HepG2 (cell line): Measurements from ENCODE around the gene ATP8B4. TPM values are rescaled to one million over a fixed set of nuclear protein-coding genes. Genes with fewer than 3 reads are reported as not detected.
A peak's percentile ranks its signal among the peaks of the same experiment; 100 is the strongest.

Source experiments
- ATAC-seq: fragments of 200-7000 bp; cut with Tn5 transposase; 3 replicates; pipeline ENCODE4 v1.9.1; 2020; ENCODE audit warnings: mild to moderate bottlenecking, moderate library complexity
- BruUV-seq: library from RNA; stranded (reverse); fragments of 400-500 nt; replicated peaks from 2 replicates; lab custom pipeline; 2021; lab: Mats Ljungman, UMichigan
- CTCF ChIA-PET: fragments of 300-600 bp; formaldehyde crosslinking; extraction: SDS; loops from one replicate; lab custom pipeline; 2021; ENCODE audit warnings: low total read pairs, inconsistent platforms, low intra/inter-chr PET ratio; lab: Yijun Ruan, JAX
- POLR2A ChIA-PET: fragments of 350-600 bp; sonication (Branson Sonifier 250); formaldehyde crosslinking; loops from one replicate; lab custom pipeline; 2020; ENCODE audit warnings: antibody characterized with exemption, inconsistent platforms; lab: Yijun Ruan, JAX
- DNase-seq: peaks from one replicate; pipeline ENCODE4 v3.0.0-alpha.2; 2015; ENCODE audit warnings: low spot score
- FAIRE-seq: peaks from 3 replicates; lab custom pipeline; 2011; peaks lifted over from hg19 to GRCh38; lab: Jason Lieb, UNC
- H2AFZ ChIP-seq: one replicate; pipeline ENCODE4 v1.6.1; 2011; ENCODE audit warnings: low read length, inconsistent platforms
- H3K27ac ChIP-seq: fragments of 300-600 bp; 3 replicates; pipeline ENCODE4 v1.8.0; 2011; ENCODE audit warnings: mixed run types, mild to moderate bottlenecking, mixed read lengths, low read length, inconsistent platforms; ENCODE audit not compliant: insufficient read depth; ENCODE audit errors: extremely low read length
- H3K27me3 ChIP-seq, 2 experiments: fragments of 200-600 bp in 1 of 2; 2 replicates in 1 of 2; 3 replicates in 1 of 2; pipeline versions ENCODE4 v1.6.0 to v1.8.0; 2011; ENCODE audit warnings: low read length in 2 of 2, mild to moderate bottlenecking in 2 of 2, moderate library complexity in 2 of 2, inconsistent platforms in 1 of 2; ENCODE audit not compliant: insufficient read depth in 2 of 2, control insufficient read depth in 1 of 2
- H3K36me3 ChIP-seq, 2 experiments: fragments of 200-600 bp in 1 of 2; replicated peaks in 1 of 2; 2 replicates in 1 of 2; 3 replicates in 1 of 2; pipeline versions ENCODE4 v1.5.1 to v1.8.0; 2011; ENCODE audit warnings: low read length in 2 of 2, inconsistent platforms in 1 of 2; ENCODE audit not compliant: insufficient read depth in 2 of 2, control insufficient read depth in 1 of 2
- H3K4me1 ChIP-seq: 2 replicates; pipeline ENCODE4 v1.5.1; 2012; ENCODE audit warnings: low read length, inconsistent platforms; ENCODE audit not compliant: insufficient read depth
- H3K4me2 ChIP-seq: 2 replicates; pipeline ENCODE4 v1.6.0; 2011; ENCODE audit warnings: low read depth, low read length, inconsistent platforms
- H3K4me3 ChIP-seq, 3 experiments: fragments of 200-600 bp in 1 of 3; sonication (generic), shearing (Covaris generic) in 1 of 3; replicated peaks in 1 of 3; 2 replicates each; pipeline ENCODE4 v1.5.1; 2011 to 2016; ENCODE audit warnings: low read length in 3 of 3, inconsistent platforms in 2 of 3, low read depth in 2 of 3, mild to moderate bottlenecking in 2 of 3, control low read depth in 1 of 3, mixed read lengths in 1 of 3; ENCODE audit not compliant: insufficient read depth in 1 of 3
- H3K79me2 ChIP-seq: one replicate; pipeline ENCODE4 v1.6.1; 2011; ENCODE audit warnings: low read length, inconsistent platforms; ENCODE audit not compliant: insufficient read depth
- H3K9ac ChIP-seq: 2 replicates; pipeline ENCODE4 v1.6.0; 2011; ENCODE audit warnings: mild to moderate bottlenecking, low read depth, low read length, inconsistent platforms; ENCODE audit not compliant: insufficient read depth
- H3K9me3 ChIP-seq: 2 replicates; pipeline ENCODE4 v1.5.1; 2012; ENCODE audit warnings: mild to moderate bottlenecking, low read length
- H4K20me1 ChIP-seq: 2 replicates; pipeline ENCODE4 v1.6.0; 2011; ENCODE audit warnings: inconsistent platforms, mild to moderate bottlenecking, low read length, moderate library complexity; ENCODE audit not compliant: insufficient read depth
- ATF7 ChIP-seq, 2 experiments: fragments of 450-650 bp in 1 of 2; sonication (generic) in 1 of 2; formaldehyde crosslinking in 1 of 2; IDR thresholded peaks; 2 replicates each; pipeline versions ENCODE4 v1.4.0 to v1.6.1; 2016 to 2020; ENCODE audit warnings: antibody characterized with exemption in 1 of 2, mild to moderate bottlenecking in 1 of 2, missing genetic modification reagents in 1 of 2
- EHMT2 ChIP-seq: fragments of 200-600 bp; sonication (generic); IDR thresholded peaks from 2 replicates; pipeline ENCODE4 v1.7.0; 2017; ENCODE audit warnings: antibody characterized with exemption, low read depth, low read length, borderline replicate concordance
- NCOA5 ChIP-seq: sonication (generic); formaldehyde crosslinking; IDR thresholded peaks from 2 replicates; pipeline ENCODE4 v1.4.0; 2020; ENCODE audit warnings: missing genetic modification reagents
- ZNF275 ChIP-seq: sonication (generic); formaldehyde crosslinking; IDR thresholded peaks from 2 replicates; pipeline ENCODE4 v1.8.0; 2022; ENCODE audit warnings: missing genetic modification reagents, mild to moderate bottlenecking, inconsistent platforms, borderline replicate concordance
- ZSCAN25 ChIP-seq: sonication (generic); formaldehyde crosslinking; IDR thresholded peaks from 2 replicates; pipeline ENCODE4 v1.8.0; 2022; ENCODE audit warnings: mild to moderate bottlenecking, missing genetic modification reagents
- WGBS: methylation state at CpG from one replicate; pipeline ENCODE4 v1.1.6; 2017; ENCODE audit warnings: low lambda C conversion rate; 5-methylcytosine and 5-hydroxymethylcytosine counted together
- in situ Hi-C: cut with HindIII; loops from 2 replicates; pipeline ENCODE4 v1.10.0; 2017; ENCODE audit warnings: low pct_unique_long_range_greater_than_20kb; ENCODE audit not compliant: extremely low pct_ligation_motif_present
- intact Hi-C: fragments of 100-400 bp; cut with micrococcal nuclease; formaldehyde crosslinking; loops from one replicate; pipeline ENCODE4 v1.10.0; 2022; ENCODE audit not compliant: unreplicated experiment
- polyA plus RNA-seq, 8 experiments: library from polyadenylated mRNA; depleted of rRNA in 3 of 8; stranded (reverse) in 7 of 8; unstranded in 1 of 8; fragments of >200 nt; fragmentation: Illumina TruSeq in 4 of 8; extraction: Trizol in 4 of 8; gene quantifications; 2 replicates each; pipeline versions ENCODE4 v1.2.1 to v1.2.3, GENCODE V29; 2011 to 2016; ENCODE audit warnings: low read depth in 4 of 8, missing spikeins in 1 of 8, mixed read lengths in 1 of 8; ENCODE audit not compliant: insufficient read depth in 1 of 8
- total RNA-seq, 5 experiments: library from RNA; depleted of rRNA; stranded (reverse); fragments of >200 nt; fragmentation: Illumina TruSeq; extraction: Trizol; gene quantifications; 2 replicates each; pipeline ENCODE4 v1.2.3, GENCODE V29; 2016; ENCODE audit warnings: low read depth in 1 of 5

The ATP8B4 gene
- total and polyA plus RNA-seq, 2 of the 13 experiments (the other 11 are each of a cell fraction or from before 2014, with no cell fraction given): 0.24 to 0.69 TPM

- Histone ChIP-seq H4K20me1 (no peaks in the 10 kb centered on the region), H3K27ac (no peak overlapping the region), H2AFZ (no peak overlapping the region), H3K9ac (no peak overlapping the region), H3K79me2 (no peaks in the 10 kb centered on the region), H3K27me3 (no peaks in the 10 kb centered on the region), H3K4me1 (peaks cover 16% of the 10 kb centered on the region), H3K4me3 (no peak overlapping the region), H3K9me3 (no peaks in the 10 kb centered on the region), H3K4me2 (no peak overlapping the region), H3K36me3 (no peaks in the 10 kb centered on the region)
- POLR2A ChIA-PET: interaction anchor here (1.1 kb wide), 2 partner anchors 211 to 280 kb away, joined by 3 to 5 read pairs; partner anchors contain the start of genes GABPB1 and USP8
- FAIRE-seq: no peak
- BruUV-seq: no TSS peak
- no peak for DNase-seq
- CTCF ChIA-PET: interaction anchor here (1.3 to 1.9 kb wide), 2 partner anchors 268 to 1283 kb away, joined by 4 to 6 read pairs; no protein-coding TSS in a partner anchor
- TF ChIP-seq NCOA5 (CRISPR knock-in tag) (no peak), ZSCAN25 (CRISPR knock-in tag) (no peak), ATF7 (IDR thresholded peaks at IDR 0.05) (peak; percentile 80), ATF7 (CRISPR knock-in tag; IDR thresholded peaks at IDR 0.05) (no peak), EHMT2 (no peak)
- WGBS: 72% methylated on average over 6 of the region's 6 CpGs
- in situ Hi-C loops (loop anchor here (5.0 to 10.0 kb wide), 2 partner anchors 173 to 1280 kb away; no protein-coding TSS in a partner anchor), intact Hi-C loops (loop anchor here (5.0 kb wide), 3 partner anchors 142 to 1282 kb away; no protein-coding TSS in a partner anchor)
- ATAC-seq: no peak
Observed at GRCh38 chr15:50144341-50145120, 25.5 kb upstream of the ATP8B4 start.

- 85% methylated on average over 2 of the region's 2 CpGs for WGBS
- Histone ChIP-seq H3K36me3 (no peaks in the 10 kb centered on the region), H3K9me3 (no peaks in the 10 kb centered on the region), H3K9ac (no peak overlapping the region), H3K4me1 (peaks cover 16% of the 10 kb centered on the region), H3K27me3 (no peaks in the 10 kb centered on the region), H2AFZ (no peak overlapping the region), H3K4me3 (no peak overlapping the region), H3K27ac (no peak overlapping the region), H3K4me2 (no peak overlapping the region), H3K79me2 (no peaks in the 10 kb centered on the region), H4K20me1 (no peaks in the 10 kb centered on the region)
- ChIA-PET CTCF (interaction anchor here (1.9 kb wide), 1 partner anchor 1282 kb away, joined by 6 read pairs; no protein-coding TSS in a partner anchor), POLR2A (no interaction called here)
- intact Hi-C loops: no loop called here
- ATAC-seq (no peak), DNase-seq (no peak), FAIRE-seq (no peak)
- no peak for TF ChIP-seq ZNF275
- in situ Hi-C loops: loop anchor here (10.0 kb wide), 1 partner anchor 1279 kb away; no protein-coding TSS in a partner anchor
- BruUV-seq: no TSS peak
Observed at GRCh38 chr15:50143255-50143860, 24.3 kb upstream of the ATP8B4 start.
